ENCODE data around the gene SPDEF.

DNA sequence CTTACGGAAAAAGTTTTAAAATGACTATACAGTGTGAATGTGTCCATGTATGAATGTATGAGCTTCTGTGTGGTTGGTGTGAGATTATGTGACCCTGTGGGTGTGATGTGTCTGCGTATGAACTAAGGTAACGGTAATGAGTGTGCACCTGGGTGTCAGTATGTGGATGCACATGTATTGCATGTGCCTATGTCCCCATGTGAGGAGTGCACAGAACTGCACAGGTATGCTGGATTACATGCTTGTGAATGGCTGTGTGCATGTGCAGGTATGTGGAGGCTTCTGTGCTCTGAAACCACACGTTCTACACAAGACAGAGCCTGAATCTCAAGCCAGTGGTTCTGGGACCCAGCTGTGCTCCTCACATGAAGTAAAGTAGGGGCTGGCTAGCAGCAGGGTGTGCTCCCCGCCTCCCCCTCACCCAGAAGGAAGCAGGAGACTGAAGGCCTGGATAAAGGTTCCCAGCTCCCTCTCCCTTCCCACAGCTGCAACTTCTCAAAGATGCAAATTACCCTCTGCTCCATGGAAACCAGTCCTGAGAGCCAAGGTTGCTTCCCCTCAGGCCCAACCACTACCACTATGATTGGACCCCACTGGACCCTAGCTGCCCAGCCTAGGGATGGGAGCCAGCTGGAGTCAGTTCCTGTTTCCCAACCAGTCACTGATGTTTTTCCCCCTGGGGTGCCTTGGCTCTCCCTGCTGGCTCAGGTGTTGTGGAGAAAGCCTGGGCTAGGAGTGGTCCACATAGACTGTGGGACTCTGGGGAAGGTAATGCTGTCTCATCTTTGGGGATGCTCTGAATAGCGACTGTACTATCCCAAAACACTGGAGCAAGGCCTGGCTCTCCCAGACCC is 24.8 kb upstream of the SPDEF start:
- TF ChIP-seq EZH2phosphoT487 (IDR thresholded peaks at IDR 0.05; ENCODE audit: borderline replicate concordance, low read length) = no peak
- TF ChIP-seq, protein P1, sequence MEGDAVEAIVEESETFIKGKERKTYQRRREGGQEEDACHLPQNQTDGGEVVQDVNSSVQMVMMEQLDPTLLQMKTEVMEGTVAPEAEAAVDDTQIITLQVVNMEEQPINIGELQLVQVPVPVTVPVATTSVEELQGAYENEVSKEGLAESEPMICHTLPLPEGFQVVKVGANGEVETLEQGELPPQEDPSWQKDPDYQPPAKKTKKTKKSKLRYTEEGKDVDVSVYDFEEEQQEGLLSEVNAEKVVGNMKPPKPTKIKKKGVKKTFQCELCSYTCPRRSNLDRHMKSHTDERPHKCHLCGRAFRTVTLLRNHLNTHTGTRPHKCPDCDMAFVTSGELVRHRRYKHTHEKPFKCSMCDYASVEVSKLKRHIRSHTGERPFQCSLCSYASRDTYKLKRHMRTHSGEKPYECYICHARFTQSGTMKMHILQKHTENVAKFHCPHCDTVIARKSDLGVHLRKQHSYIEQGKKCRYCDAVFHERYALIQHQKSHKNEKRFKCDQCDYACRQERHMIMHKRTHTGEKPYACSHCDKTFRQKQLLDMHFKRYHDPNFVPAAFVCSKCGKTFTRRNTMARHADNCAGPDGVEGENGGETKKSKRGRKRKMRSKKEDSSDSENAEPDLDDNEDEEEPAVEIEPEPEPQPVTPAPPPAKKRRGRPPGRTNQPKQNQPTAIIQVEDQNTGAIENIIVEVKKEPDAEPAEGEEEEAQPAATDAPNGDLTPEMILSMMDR (IDR thresholded peaks at IDR 0.05; ENCODE audit: low read depth, low read length, poor library complexity, severe bottlenecking) = no peak

Measured in DOHH2 (cell line).